ENCODE measurements around the gene AURKAIP1. TPM values are rescaled to one million over a fixed set of nuclear protein-coding genes. Genes with fewer than 3 reads are reported as not detected.

The AURKAIP1 gene
- polyA plus RNA-seq, 1 donor from 2014 or later: 104 TPM

GRCh38 chr1:1420654-1421141 lies 45.7 kb upstream of the AURKAIP1 start:
- Histone ChIP-seq H3K9ac (ENCODE audit: low read length) (no peak overlapping the region), H3K9me2 (ENCODE audit: insufficient read depth, low read length) (no peaks in the 10 kb centered on the region), H3K9me3 (ENCODE audit: low read length) (no peaks in the 10 kb centered on the region), H3K27ac (ENCODE audit: low read length) (no peak overlapping the region), H4K20me1 (ENCODE audit: insufficient read depth) (no peaks in the 10 kb centered on the region), H3K27me3 (ENCODE audit: insufficient read depth, low read depth, low read length) (no peaks in the 10 kb centered on the region), H3K4me3 (ENCODE audit: low read length) (no peak overlapping the region), H3K79me2 (replicated peaks; ENCODE audit: insufficient read depth, low read length) (no peaks in the 10 kb centered on the region), H3K4me2 (ENCODE audit: low read length) (no peak overlapping the region), H2AFZ (ENCODE audit: low read depth, low read length) (no peak overlapping the region), H3F3A (ENCODE audit: insufficient read depth, low read length, poor library complexity, severe bottlenecking) (no peaks in the 10 kb centered on the region), H3K36me3 (ENCODE audit: insufficient read depth, low read length) (no peaks in the 10 kb centered on the region)
- TF ChIP-seq CTCF (IDR thresholded peaks at IDR 0.05; ENCODE audit: poor library complexity, severe bottlenecking): no peak
- TF ChIP-seq, protein P1, sequence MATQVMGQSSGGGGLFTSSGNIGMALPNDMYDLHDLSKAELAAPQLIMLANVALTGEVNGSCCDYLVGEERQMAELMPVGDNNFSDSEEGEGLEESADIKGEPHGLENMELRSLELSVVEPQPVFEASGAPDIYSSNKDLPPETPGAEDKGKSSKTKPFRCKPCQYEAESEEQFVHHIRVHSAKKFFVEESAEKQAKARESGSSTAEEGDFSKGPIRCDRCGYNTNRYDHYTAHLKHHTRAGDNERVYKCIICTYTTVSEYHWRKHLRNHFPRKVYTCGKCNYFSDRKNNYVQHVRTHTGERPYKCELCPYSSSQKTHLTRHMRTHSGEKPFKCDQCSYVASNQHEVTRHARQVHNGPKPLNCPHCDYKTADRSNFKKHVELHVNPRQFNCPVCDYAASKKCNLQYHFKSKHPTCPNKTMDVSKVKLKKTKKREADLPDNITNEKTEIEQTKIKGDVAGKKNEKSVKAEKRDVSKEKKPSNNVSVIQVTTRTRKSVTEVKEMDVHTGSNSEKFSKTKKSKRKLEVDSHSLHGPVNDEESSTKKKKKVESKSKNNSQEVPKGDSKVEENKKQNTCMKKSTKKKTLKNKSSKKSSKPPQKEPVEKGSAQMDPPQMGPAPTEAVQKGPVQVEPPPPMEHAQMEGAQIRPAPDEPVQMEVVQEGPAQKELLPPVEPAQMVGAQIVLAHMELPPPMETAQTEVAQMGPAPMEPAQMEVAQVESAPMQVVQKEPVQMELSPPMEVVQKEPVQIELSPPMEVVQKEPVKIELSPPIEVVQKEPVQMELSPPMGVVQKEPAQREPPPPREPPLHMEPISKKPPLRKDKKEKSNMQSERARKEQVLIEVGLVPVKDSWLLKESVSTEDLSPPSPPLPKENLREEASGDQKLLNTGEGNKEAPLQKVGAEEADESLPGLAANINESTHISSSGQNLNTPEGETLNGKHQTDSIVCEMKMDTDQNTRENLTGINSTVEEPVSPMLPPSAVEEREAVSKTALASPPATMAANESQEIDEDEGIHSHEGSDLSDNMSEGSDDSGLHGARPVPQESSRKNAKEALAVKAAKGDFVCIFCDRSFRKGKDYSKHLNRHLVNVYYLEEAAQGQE (IDR thresholded peaks at IDR 0.05; ENCODE audit: borderline replicate concordance): no peak

GRCh38 chr1:1419813-1420653 lies 45.0 kb upstream of the AURKAIP1 start:
- Histone ChIP-seq H3K79me2 (replicated peaks; ENCODE audit: insufficient read depth, low read length) (no peaks in the 10 kb centered on the region), H3K9me2 (ENCODE audit: insufficient read depth, low read length) (no peaks in the 10 kb centered on the region), H3K27me3 (ENCODE audit: insufficient read depth, low read depth, low read length) (no peaks in the 10 kb centered on the region), H2AFZ (ENCODE audit: low read depth, low read length) (no peak overlapping the region), H4K20me1 (ENCODE audit: insufficient read depth) (no peaks in the 10 kb centered on the region), H3F3A (ENCODE audit: insufficient read depth, low read length, poor library complexity, severe bottlenecking) (no peaks in the 10 kb centered on the region), H3K9me3 (ENCODE audit: low read length) (no peaks in the 10 kb centered on the region), H3K36me3 (ENCODE audit: insufficient read depth, low read length) (no peaks in the 10 kb centered on the region), H3K4me3 (ENCODE audit: low read length) (no peak overlapping the region), H3K9ac (ENCODE audit: low read length) (no peak overlapping the region), H3K4me2 (ENCODE audit: low read length) (no peak overlapping the region), H3K27ac (ENCODE audit: low read length) (no peak overlapping the region)
- TF ChIP-seq EZH2 (IDR thresholded peaks at IDR 0.05; ENCODE audit: borderline replicate concordance, insufficient read depth, low read length, poor library complexity, severe bottlenecking) (no peak), CTCF (IDR thresholded peaks at IDR 0.05; ENCODE audit: poor library complexity, severe bottlenecking) (no peak), RAD21 (conservative IDR thresholded peaks at IDR 0.05) (no peak), SMC3 (conservative IDR thresholded peaks at IDR 0.05; ENCODE audit: poor library complexity) (no peak), MXI1 (conservative IDR thresholded peaks at IDR 0.05; ENCODE audit: poor library complexity, severe bottlenecking) (no peak), TAF1 (IDR thresholded peaks at IDR 0.05; ENCODE audit: low read depth) (no peak), POLR2AphosphoS5 (IDR thresholded peaks at IDR 0.05) (no peak)
- TF ChIP-seq, protein P1 (IDR thresholded peaks at IDR 0.05; ENCODE audit: borderline replicate concordance): no peak

All from neural cell (in vitro differentiated cells).